Measurements from ENCODE around the gene RAD51B.

Gene RAD51B

GRCh38 chr14:68513137-68513536, 693.6 kb downstream of the RAD51B start:
- no peak for TF ChIP-seq CTCF (IDR thresholded peaks at IDR 0.05; ENCODE audit: borderline replicate concordance, insufficient read depth, low read depth, low read length)
- H3K4me3 ChIP-seq (ENCODE audit: low read depth, low read length): no peak overlapping the region

DNA sequence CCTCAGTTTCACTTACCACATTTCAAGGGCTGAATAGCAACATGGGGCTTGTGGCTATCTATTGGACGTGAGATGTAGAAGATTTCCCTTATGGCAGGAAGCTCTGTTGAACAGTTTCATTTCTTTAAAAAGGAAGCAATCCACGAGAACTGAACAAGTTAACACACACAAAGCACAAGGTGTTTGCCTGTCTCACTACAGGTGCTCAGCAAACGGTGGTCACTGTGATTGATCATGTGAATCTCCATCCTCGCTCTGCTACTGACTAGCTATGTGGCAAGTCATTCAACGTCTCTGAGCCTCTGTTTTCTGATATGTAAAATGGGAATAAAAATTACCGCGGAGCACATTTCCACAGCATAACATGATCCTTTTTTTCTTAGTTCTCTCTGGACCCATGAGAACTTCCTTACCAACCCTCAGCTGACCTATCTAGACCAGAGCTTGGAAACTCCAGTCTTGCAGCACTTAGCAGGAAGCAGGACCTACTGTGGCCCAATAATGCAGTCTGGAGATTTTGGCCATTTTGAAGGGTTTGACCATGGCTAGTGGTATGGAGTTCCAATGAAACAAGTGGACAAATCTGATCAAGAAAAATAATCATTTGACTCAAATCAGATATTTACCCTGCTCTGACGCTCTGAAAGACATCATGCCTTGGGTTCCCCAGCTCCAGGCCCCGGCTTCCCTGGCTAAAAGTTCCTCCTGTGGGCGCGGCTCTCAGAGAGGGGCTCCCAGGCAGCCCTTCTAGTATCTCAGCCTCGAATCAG, 694.4 kb downstream of the RAD51B start:
- no peak for TF ChIP-seq CTCF (IDR thresholded peaks at IDR 0.05; ENCODE audit: borderline replicate concordance, insufficient read depth, low read depth, low read length)

DNA sequence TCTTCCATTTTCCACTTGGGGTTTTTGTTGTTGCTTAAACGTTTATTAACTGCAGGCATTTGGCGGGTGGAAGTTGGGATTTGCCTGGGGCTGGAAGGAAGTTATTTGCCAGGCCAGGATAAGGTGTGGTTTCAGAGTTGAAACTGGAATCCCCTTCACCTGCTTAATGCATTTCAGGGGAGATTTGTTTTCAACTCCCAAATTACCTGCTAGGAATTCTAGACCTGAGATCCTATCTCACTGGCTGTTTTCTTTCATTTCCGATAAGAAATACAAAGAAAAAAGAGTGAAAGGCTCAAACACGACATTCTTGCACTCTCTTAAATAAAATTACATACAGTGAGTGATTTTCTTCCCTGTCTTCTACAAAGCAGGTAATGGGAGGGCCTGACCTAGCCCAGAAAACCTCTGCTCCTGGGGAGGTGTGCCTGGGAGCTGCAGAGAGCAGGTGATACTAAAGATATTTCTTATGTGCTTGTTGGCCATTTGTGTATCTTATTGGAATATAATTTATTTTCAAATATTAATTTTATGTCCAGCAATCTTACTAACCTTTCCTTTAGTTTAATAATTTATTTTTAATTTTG, 695.1 kb downstream of the RAD51B start:
- no peak for TF ChIP-seq CTCF (IDR thresholded peaks at IDR 0.05; ENCODE audit: borderline replicate concordance, insufficient read depth, low read depth, low read length)
- no peak overlapping the region for H3K4me3 ChIP-seq (ENCODE audit: low read depth, low read length)

More for the DNA sequence above, 694.4 kb downstream of the RAD51B start:
- H3K4me3 ChIP-seq (ENCODE audit: low read depth, low read length): no peak overlapping the region

DNA sequence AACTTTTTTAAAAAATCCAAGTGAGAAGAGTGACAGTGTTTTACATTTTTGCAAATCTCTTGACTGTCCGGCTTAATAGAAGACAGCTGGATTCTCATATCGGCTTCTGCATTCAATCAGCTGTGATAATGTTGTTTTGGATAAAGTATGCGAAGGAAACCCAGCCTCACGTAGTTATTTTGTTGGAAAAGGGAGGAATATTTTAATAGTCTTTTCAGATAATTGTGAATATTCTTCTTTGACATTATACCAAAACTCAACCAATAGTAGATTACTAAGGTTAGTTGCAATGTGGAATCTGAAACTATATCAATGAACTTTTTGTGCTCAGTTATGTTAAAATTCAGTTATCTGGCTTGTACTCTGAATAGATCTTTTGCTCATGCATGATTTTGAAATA, 696.8 kb downstream of the RAD51B start:
- no peak for TF ChIP-seq CTCF (IDR thresholded peaks at IDR 0.05; ENCODE audit: borderline replicate concordance, insufficient read depth, low read depth, low read length)
- no peak overlapping the region for H3K4me3 ChIP-seq (ENCODE audit: low read depth, low read length)

DNA sequence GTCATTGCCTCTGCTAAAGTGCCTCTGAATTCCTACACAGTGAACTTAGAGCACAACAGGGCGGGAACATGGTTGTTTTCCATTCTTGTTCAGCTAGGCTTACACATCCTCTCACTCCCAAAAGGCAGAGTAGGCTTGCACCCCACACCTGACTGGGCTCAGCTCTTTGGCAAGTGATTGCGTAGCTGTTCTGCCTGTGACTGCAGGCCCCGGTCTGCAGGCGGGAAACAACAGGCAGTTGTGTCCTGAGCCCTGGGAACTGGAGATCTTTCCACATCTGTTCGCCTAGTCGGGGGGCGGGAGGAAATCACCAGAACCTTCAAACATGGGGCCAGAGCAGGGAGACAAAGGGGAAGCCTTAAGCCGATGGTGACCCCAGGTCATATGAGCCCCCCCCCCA, 698.6 kb downstream of the RAD51B start:
- TF ChIP-seq CTCF (IDR thresholded peaks at IDR 0.05; ENCODE audit: borderline replicate concordance, insufficient read depth, low read depth, low read length): no peak
- no peak overlapping the region for H3K4me3 ChIP-seq (ENCODE audit: low read depth, low read length)

- TF ChIP-seq CTCF (IDR thresholded peaks at IDR 0.05; ENCODE audit: borderline replicate concordance, insufficient read depth, low read depth, low read length): no peak
Observed at GRCh38 chr14:68518761-68519670, 699.4 kb downstream of the RAD51B start.

More at GRCh38 chr14:68518761-68519670, 699.4 kb downstream of the RAD51B start:
- no peak overlapping the region for H3K4me3 ChIP-seq (ENCODE audit: low read depth, low read length)
